ENCODE results near the gene LRFN2.

LRFN2 gene

DNA sequence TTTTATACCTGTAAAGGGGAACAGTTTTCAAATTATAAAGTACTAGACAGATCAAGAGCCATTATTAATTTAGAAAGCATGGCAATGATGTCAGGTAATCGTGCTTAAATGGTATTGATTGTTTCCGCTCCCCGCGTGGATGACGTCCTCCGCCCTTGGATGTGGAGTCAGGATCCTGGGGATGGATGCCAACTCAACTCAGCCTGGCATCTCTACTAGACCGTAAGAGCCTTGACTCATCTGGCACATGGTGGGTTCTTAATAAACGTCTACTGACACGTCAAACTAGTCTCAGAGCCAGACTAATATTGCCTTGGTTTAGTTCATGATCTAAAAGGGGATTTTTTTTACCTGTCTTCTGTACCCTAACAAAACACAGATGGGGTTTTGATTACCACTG is 80.2 kb downstream of the LRFN2 start:
- no peak for DNase-seq (ENCODE audit: low spot score)
- H2AFZ ChIP-seq (ENCODE audit: low read length) = no peak overlapping the region
- H2BK5ac ChIP-seq (ENCODE audit: low read length) = no peak overlapping the region
- no peak overlapping the region for H3K18ac ChIP-seq (ENCODE audit: low read length)
- H3K9ac ChIP-seq (ENCODE audit: low read depth, low read length, poor library complexity) = no peak overlapping the region
- no peaks in the 10 kb centered on the region for H3K36me3 ChIP-seq (replicated peaks in 1 of 2; ENCODE audit: control insufficient read depth in 2 of 2, insufficient read depth in 2 of 2, low read length in 2 of 2)
- no peak overlapping the region for H3K27ac ChIP-seq (replicated peaks; ENCODE audit: low read length)
- H2AK5ac ChIP-seq (ENCODE audit: low read depth, low read length) = no peak overlapping the region
- H3K4me3 ChIP-seq (ENCODE audit: low read length in 2 of 2) = no peak overlapping the region
- no peak overlapping the region for H2BK120ac ChIP-seq (ENCODE audit: low read depth, low read length)
- H3K4me1 ChIP-seq (ENCODE audit: control insufficient read depth in 2 of 2, insufficient read depth in 1 of 2, low read depth in 1 of 2, low read length in 2 of 2) = no peaks in the 10 kb centered on the region
- H3K4me2 ChIP-seq (ENCODE audit: insufficient read depth, low read length, poor library complexity, severe bottlenecking) = no peak overlapping the region
- H4K91ac ChIP-seq (ENCODE audit: low read depth, low read length, poor library complexity) = no peak overlapping the region
- no CpG with 5 or more reads among the region's 9 CpGs for WGBS, 2 donors (ENCODE audit: extremely low coverage in 2 of 2, insufficient read length in 2 of 2, insufficient replicate concordance in 1 of 2)
- no peaks in the 10 kb centered on the region for H3K27me3 ChIP-seq (ENCODE audit: control insufficient read depth in 3 of 3, insufficient read depth in 3 of 3, low read depth in 1 of 3, low read length in 3 of 3)
- H3K79me1 ChIP-seq (ENCODE audit: low read depth, low read length) = no peaks in the 10 kb centered on the region
- no peak overlapping the region for H4K8ac ChIP-seq (ENCODE audit: low read depth, low read length)
- H3K9me3 ChIP-seq (replicated peaks in 1 of 2; ENCODE audit: control insufficient read depth in 2 of 2, insufficient read depth in 1 of 2, low read depth in 1 of 2, low read length in 2 of 2) = no peaks in the 10 kb centered on the region
- H2BK15ac ChIP-seq (ENCODE audit: low read length) = no peak overlapping the region
- H3K14ac ChIP-seq (ENCODE audit: low read length) = no peak overlapping the region
- no peak overlapping the region for H3K4ac ChIP-seq (ENCODE audit: low read length)
- H3K23ac ChIP-seq (ENCODE audit: low read depth, low read length, poor library complexity) = no peak overlapping the region
- H2BK12ac ChIP-seq (ENCODE audit: low read length) = no peak overlapping the region

DNA sequence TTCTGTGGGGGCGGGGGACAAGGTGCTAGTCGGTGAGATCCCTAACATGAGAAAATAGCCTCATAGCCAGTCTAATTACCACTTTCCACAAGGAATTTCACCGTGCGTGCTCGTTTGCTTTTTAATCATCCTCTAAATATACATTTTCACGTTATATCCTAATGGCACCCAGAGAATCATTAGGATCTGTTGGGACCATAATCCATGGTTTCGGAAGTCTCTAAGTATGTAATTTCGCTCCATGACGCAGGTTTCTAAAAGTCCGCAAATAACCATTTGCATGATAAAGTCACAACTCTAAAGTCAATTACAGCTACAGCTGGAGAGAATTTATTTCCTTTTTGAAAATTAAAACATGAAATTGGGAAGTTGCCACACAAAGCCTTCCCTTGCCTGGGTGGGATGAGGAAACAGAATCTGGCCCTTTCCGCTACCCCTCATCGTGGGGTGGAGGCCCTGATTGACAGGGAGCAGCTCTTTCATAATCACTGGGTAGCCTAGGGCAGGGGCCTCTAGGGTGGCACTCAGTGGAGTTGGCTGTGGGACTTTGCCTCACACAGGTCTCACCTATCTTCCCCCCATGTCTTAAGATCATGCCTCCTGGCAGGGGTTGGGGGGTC is 81.9 kb downstream of the LRFN2 start:
- Histone ChIP-seq H3K36me3 (replicated peaks in 1 of 2; ENCODE audit: control insufficient read depth in 2 of 2, insufficient read depth in 2 of 2, low read length in 2 of 2) (no peaks in the 10 kb centered on the region), H4K91ac (ENCODE audit: low read depth, low read length, poor library complexity) (no peak overlapping the region), H3K27ac (replicated peaks; ENCODE audit: low read length) (no peak overlapping the region), H3K14ac (ENCODE audit: low read length) (no peak overlapping the region), H3K23ac (ENCODE audit: low read depth, low read length, poor library complexity) (no peak overlapping the region), H3K4me1 (ENCODE audit: control insufficient read depth in 2 of 2, insufficient read depth in 1 of 2, low read depth in 1 of 2, low read length in 2 of 2) (no peaks in the 10 kb centered on the region), H3K4me3 (ENCODE audit: low read length in 2 of 2) (no peak overlapping the region), H4K8ac (ENCODE audit: low read depth, low read length) (no peak overlapping the region), H2AFZ (ENCODE audit: low read length) (no peak overlapping the region), H3K4ac (ENCODE audit: low read length) (no peak overlapping the region), H2BK15ac (ENCODE audit: low read length) (no peak overlapping the region), H3K18ac (ENCODE audit: low read length) (no peak overlapping the region), H3K27me3 (ENCODE audit: control insufficient read depth in 3 of 3, insufficient read depth in 3 of 3, low read depth in 1 of 3, low read length in 3 of 3) (no peaks in the 10 kb centered on the region), H3K9me3 (replicated peaks in 1 of 2; ENCODE audit: control insufficient read depth in 2 of 2, insufficient read depth in 1 of 2, low read depth in 1 of 2, low read length in 2 of 2) (no peaks in the 10 kb centered on the region), H3K79me1 (ENCODE audit: low read depth, low read length) (no peaks in the 10 kb centered on the region), H3K4me2 (ENCODE audit: insufficient read depth, low read length, poor library complexity, severe bottlenecking) (no peak overlapping the region), H2BK120ac (ENCODE audit: low read depth, low read length) (no peak overlapping the region), H2BK12ac (ENCODE audit: low read length) (no peak overlapping the region), H3K9ac (ENCODE audit: low read depth, low read length, poor library complexity) (no peak overlapping the region), H2AK5ac (ENCODE audit: low read depth, low read length) (no peak overlapping the region), H2BK5ac (ENCODE audit: low read length) (no peak overlapping the region)
- WGBS, 2 donors (ENCODE audit: extremely low coverage in 2 of 2, insufficient read length in 2 of 2, insufficient replicate concordance in 1 of 2) = no CpG with 5 or more reads among the region's 12 CpGs
- no peak for DNase-seq (ENCODE audit: low spot score)

DNA sequence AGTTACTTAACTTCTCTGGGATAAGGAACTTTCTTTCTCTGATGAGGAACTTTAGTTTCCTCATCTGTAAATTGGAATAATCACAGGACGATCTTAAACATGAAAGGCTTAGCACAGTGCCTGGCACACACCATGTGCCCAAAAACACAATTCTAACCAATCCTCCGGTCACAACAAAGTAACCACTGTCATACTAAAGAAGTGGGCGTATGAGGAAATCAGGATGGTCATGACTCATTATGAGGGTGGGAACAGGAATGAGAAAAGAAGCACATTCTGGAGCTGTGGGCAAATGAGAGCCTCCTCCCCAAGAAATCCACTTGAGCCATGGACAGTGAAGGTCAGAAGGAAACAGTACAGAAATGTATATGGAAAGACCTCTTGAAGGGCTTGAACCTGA is 82.9 kb downstream of the LRFN2 start:
- Histone ChIP-seq H4K8ac (ENCODE audit: low read depth, low read length) (no peak overlapping the region), H2BK12ac (ENCODE audit: low read length) (no peak overlapping the region), H3K18ac (ENCODE audit: low read length) (no peak overlapping the region), H3K4me1 (ENCODE audit: control insufficient read depth in 2 of 2, insufficient read depth in 1 of 2, low read depth in 1 of 2, low read length in 2 of 2) (no peaks in the 10 kb centered on the region), H3K79me1 (ENCODE audit: low read depth, low read length) (no peaks in the 10 kb centered on the region), H3K4me2 (ENCODE audit: insufficient read depth, low read length, poor library complexity, severe bottlenecking) (no peak overlapping the region), H3K4me3 (ENCODE audit: low read length in 2 of 2) (no peak overlapping the region), H3K14ac (ENCODE audit: low read length) (no peak overlapping the region), H2BK120ac (ENCODE audit: low read depth, low read length) (no peak overlapping the region), H3K9ac (ENCODE audit: low read depth, low read length, poor library complexity) (no peak overlapping the region), H3K9me3 (replicated peaks in 1 of 2; ENCODE audit: control insufficient read depth in 2 of 2, insufficient read depth in 1 of 2, low read depth in 1 of 2, low read length in 2 of 2) (no peaks in the 10 kb centered on the region), H3K36me3 (replicated peaks in 1 of 2; ENCODE audit: control insufficient read depth in 2 of 2, insufficient read depth in 2 of 2, low read length in 2 of 2) (no peaks in the 10 kb centered on the region), H4K91ac (ENCODE audit: low read depth, low read length, poor library complexity) (no peak overlapping the region), H3K4ac (ENCODE audit: low read length) (no peak overlapping the region), H2AFZ (ENCODE audit: low read length) (no peak overlapping the region), H2AK5ac (ENCODE audit: low read depth, low read length) (no peak overlapping the region), H3K23ac (ENCODE audit: low read depth, low read length, poor library complexity) (no peak overlapping the region), H3K27ac (replicated peaks; ENCODE audit: low read length) (no peak overlapping the region), H2BK15ac (ENCODE audit: low read length) (no peak overlapping the region), H2BK5ac (ENCODE audit: low read length) (no peak overlapping the region), H3K27me3 (ENCODE audit: control insufficient read depth in 3 of 3, insufficient read depth in 3 of 3, low read depth in 1 of 3, low read length in 3 of 3) (no peaks in the 10 kb centered on the region)
- no peak for DNase-seq (ENCODE audit: low spot score)
- no CpG with 5 or more reads among the region's 3 CpGs for WGBS, 2 donors (ENCODE audit: extremely low coverage in 2 of 2, insufficient read length in 2 of 2, insufficient replicate concordance in 1 of 2)

DNA sequence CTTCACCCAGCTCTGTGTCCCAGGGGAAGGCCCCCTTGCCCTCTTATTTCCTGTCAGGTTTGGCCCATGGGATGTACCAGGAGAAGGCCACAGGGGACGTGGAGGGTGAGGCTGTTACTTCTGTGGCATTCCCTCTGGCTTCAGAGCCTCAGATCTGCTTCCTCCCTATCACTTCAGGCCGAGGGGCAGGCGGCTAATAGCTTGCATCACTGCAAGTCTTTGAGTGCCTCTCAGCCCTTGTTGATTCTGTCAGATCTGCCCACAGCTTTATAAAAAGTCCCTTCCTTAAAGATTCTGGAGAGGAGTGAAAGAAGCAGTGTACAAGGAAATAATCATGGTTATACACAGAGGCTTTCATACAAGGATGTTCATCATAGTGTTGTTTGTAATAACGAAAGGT is 86.9 kb downstream of the LRFN2 start:
- H3K9ac ChIP-seq (ENCODE audit: low read depth, low read length, poor library complexity) = no peak overlapping the region
- H3K27me3 ChIP-seq (ENCODE audit: control insufficient read depth in 3 of 3, insufficient read depth in 3 of 3, low read depth in 1 of 3, low read length in 3 of 3) = no peaks in the 10 kb centered on the region
- H3K27ac ChIP-seq (replicated peaks; ENCODE audit: low read length) = no peak overlapping the region
- H3K4ac ChIP-seq (ENCODE audit: low read length) = no peak overlapping the region
- no peak for DNase-seq (ENCODE audit: low spot score)
- H3K36me3 ChIP-seq (replicated peaks in 1 of 2; ENCODE audit: control insufficient read depth in 2 of 2, insufficient read depth in 2 of 2, low read length in 2 of 2) = no peaks in the 10 kb centered on the region
- H4K91ac ChIP-seq (ENCODE audit: low read depth, low read length, poor library complexity) = no peak overlapping the region
- no peak overlapping the region for H2BK120ac ChIP-seq (ENCODE audit: low read depth, low read length)
- H4K8ac ChIP-seq (ENCODE audit: low read depth, low read length) = no peak overlapping the region
- H2AFZ ChIP-seq (ENCODE audit: low read length) = no peak overlapping the region
- WGBS, 2 donors (ENCODE audit: extremely low coverage in 2 of 2, insufficient read length in 2 of 2, insufficient replicate concordance in 1 of 2) = no CpG with 5 or more reads among the region's 4 CpGs
- no peak overlapping the region for H3K18ac ChIP-seq (ENCODE audit: low read length)
- H3K4me3 ChIP-seq (ENCODE audit: low read length in 2 of 2) = no peak overlapping the region
- no peak overlapping the region for H2BK12ac ChIP-seq (ENCODE audit: low read length)
- H3K4me2 ChIP-seq (ENCODE audit: insufficient read depth, low read length, poor library complexity, severe bottlenecking) = no peak overlapping the region
- H3K14ac ChIP-seq (ENCODE audit: low read length) = no peak overlapping the region
- no peaks in the 10 kb centered on the region for H3K79me1 ChIP-seq (ENCODE audit: low read depth, low read length)
- no peaks in the 10 kb centered on the region for H3K9me3 ChIP-seq (replicated peaks in 1 of 2; ENCODE audit: control insufficient read depth in 2 of 2, insufficient read depth in 1 of 2, low read depth in 1 of 2, low read length in 2 of 2)
- no peak overlapping the region for H2BK5ac ChIP-seq (ENCODE audit: low read length)
- H2BK15ac ChIP-seq (ENCODE audit: low read length) = no peak overlapping the region
- H3K23ac ChIP-seq (ENCODE audit: low read depth, low read length, poor library complexity) = no peak overlapping the region
- H2AK5ac ChIP-seq (ENCODE audit: low read depth, low read length) = no peak overlapping the region
- no peaks in the 10 kb centered on the region for H3K4me1 ChIP-seq (ENCODE audit: control insufficient read depth in 2 of 2, insufficient read depth in 1 of 2, low read depth in 1 of 2, low read length in 2 of 2)
